Spleen (tissue), 7 donors: Measurements from ENCODE around the gene PRKG1.

Source experiments
- CTCF ChIP-seq, 11 experiments: fragments of 200-600 bp in 7 of 11; fragments of 450-650 bp in 4 of 11; sonication (generic) in 4 of 11; IDR thresholded peaks in 8 of 11; conservative IDR thresholded peaks in 3 of 11; 1 replicate in 7 of 11; 2 replicates in 4 of 11; pipeline versions ENCODE4 v1.4.0 to v1.8.0; 2016 to 2021; ENCODE audit warnings: antibody characterized with exemption in 11 of 11, inconsistent platforms in 4 of 11, mild to moderate bottlenecking in 1 of 11
- POLR2A ChIP-seq, 3 donors: fragments of 450-650 bp; IDR thresholded peaks; one replicate each; pipeline ENCODE4 v1.5.1; 2017; ENCODE audit warnings: antibody characterized with exemption in 3 of 3, mild to moderate bottlenecking in 1 of 3
- POLR2AphosphoS5 ChIP-seq, 3 donors: sonication (generic); formaldehyde crosslinking; IDR thresholded peaks; one replicate each; pipeline ENCODE4 v1.5.1; 2017; ENCODE audit warnings: antibody characterized with exemption in 3 of 3
- donor health status: DM: no; HTN: no; CAD: no; lungs with moderate emphysema.
- donor health status: DM: no; HTN: no; CAD: no.
- donor health status: DM: no; HTN: no; CAD: no.

- no peak for TF ChIP-seq CTCF (IDR thresholded peaks at IDR 0.05 in 8 of 11, conservative IDR thresholded peaks at IDR 0.05 in 3 of 11)
- no peak for TF ChIP-seq POLR2A (IDR thresholded peaks at IDR 0.05)
- TF ChIP-seq POLR2AphosphoS5 (IDR thresholded peaks at IDR 0.05) = no peak
Measured at GRCh38 chr10:52029628-52030027, 955.3 kb downstream of the PRKG1 start.
